Measurements from ENCODE around the gene C2orf78. TPM values are rescaled to one million over a fixed set of nuclear protein-coding genes. Genes with fewer than 3 reads are reported as not detected.
"Not testable (repeated sequence)": the region's sequence is repeated elsewhere in the genome, so short reads cannot be mapped to it uniquely, and the experiment has no call there.

Gene C2orf78
- polyA plus RNA-seq, 2 donors, result not detected

- H3K9me3 ChIP-seq (ENCODE audit: control insufficient read depth in 2 of 2, insufficient read depth in 1 of 2, low read depth in 1 of 2, low read length in 1 of 2), result no peaks in the 10 kb centered on the region
- no peaks in the 10 kb centered on the region for H3K27me3 ChIP-seq (ENCODE audit: control insufficient read depth in 1 of 2, insufficient read depth in 2 of 2, low read length in 2 of 2)
- whole genome bisulfite sequencing, 2 donors, result 60 to 70% methylated on average over 8 of the region's 8 CpGs
- peak overlapping the region in 1 of 2 donors; percentile 26 for H3K4me3 ChIP-seq (ENCODE audit: low read depth in 1 of 2, low read length in 2 of 2)
- H3K4me1 ChIP-seq (ENCODE audit: control insufficient read depth in 2 of 2, insufficient read depth in 2 of 2, low read length in 1 of 2), result peaks cover 0 to 3% of the 10 kb centered on the region in 2 donors
- peaks cover 4 to 6% of the 10 kb centered on the region in 2 donors for H3K36me3 ChIP-seq (ENCODE audit: control insufficient read depth in 2 of 2, insufficient read depth in 2 of 2, low read length in 1 of 2)
- peak overlapping the region; percentile 47 to 72 for H3K27ac ChIP-seq (ENCODE audit: low read depth in 2 of 2, low read length in 1 of 2)
These were observed 7.0 kb upstream of the C2orf78 start for GRCh38 chr2:73776869-73777519.

- 63 to 64% methylated on average over 18 of the region's 18 CpGs for WGBS, 2 donors
- not testable (repeated sequence) for H3K4me1 ChIP-seq (ENCODE audit: control insufficient read depth in 2 of 2, insufficient read depth in 2 of 2, low read length in 1 of 2); H3K36me3 ChIP-seq (ENCODE audit: control insufficient read depth in 2 of 2, insufficient read depth in 2 of 2, low read length in 1 of 2); H3K9me3 ChIP-seq (ENCODE audit: control insufficient read depth in 2 of 2, insufficient read depth in 1 of 2, low read depth in 1 of 2, low read length in 1 of 2); H3K27me3 ChIP-seq (ENCODE audit: control insufficient read depth in 1 of 2, insufficient read depth in 2 of 2, low read length in 2 of 2)
- peak overlapping the region; percentile 88 to 94 for H3K27ac ChIP-seq (ENCODE audit: low read depth in 2 of 2, low read length in 1 of 2)
- peak overlapping the region; percentile 88 to 94 for H3K4me3 ChIP-seq (ENCODE audit: low read depth in 1 of 2, low read length in 2 of 2)
These were observed 5.0 kb upstream of the C2orf78 start for GRCh38 chr2:73778867-73779466.

GRCh38 chr2:73779467-73780236 is 4.3 kb upstream of the C2orf78 start, which contains the start of gene DUSP11:
DUSP11 (minus strand) TSS chr2:73780103; CDS start chr2:73779974, 129 bp downstream.
- peak within 1 kb of the TSS; percentile 88 to 94 for H3K27ac ChIP-seq (ENCODE audit: low read depth in 2 of 2, low read length in 1 of 2)
- 0 to 1% methylated on average over 40 of the region's 40 CpGs for WGBS, 2 donors
- H3K36me3 ChIP-seq (ENCODE audit: control insufficient read depth in 2 of 2, insufficient read depth in 2 of 2, low read length in 1 of 2), result peaks cover 0 to 3% of the 10 kb centered on the region in 2 donors
- peaks cover 0 to 3% of the 10 kb centered on the region in 2 donors for H3K4me1 ChIP-seq (ENCODE audit: control insufficient read depth in 2 of 2, insufficient read depth in 2 of 2, low read length in 1 of 2)
- H3K27me3 ChIP-seq (ENCODE audit: control insufficient read depth in 1 of 2, insufficient read depth in 2 of 2, low read length in 2 of 2), result no peaks in the 10 kb centered on the region
- H3K9me3 ChIP-seq (ENCODE audit: control insufficient read depth in 2 of 2, insufficient read depth in 1 of 2, low read depth in 1 of 2, low read length in 1 of 2), result no peaks in the 10 kb centered on the region
- H3K4me3 ChIP-seq (ENCODE audit: low read depth in 1 of 2, low read length in 2 of 2), result peak within 1 kb of the TSS; percentile 88 to 94

- WGBS, 2 donors, result 3 to 4% methylated on average over 7 of the region's 7 CpGs
- H3K27ac ChIP-seq (ENCODE audit: low read depth in 2 of 2, low read length in 1 of 2), result no peak overlapping the region
These were observed 3.8 kb upstream of the C2orf78 start for GRCh38 chr2:73780237-73780582.

GRCh38 chr2:73783402-73783801 is 581 bp upstream of the C2orf78 start:
- H3K4me1 ChIP-seq (ENCODE audit: control insufficient read depth in 2 of 2, insufficient read depth in 2 of 2, low read length in 1 of 2); H3K27ac ChIP-seq (ENCODE audit: low read depth in 2 of 2, low read length in 1 of 2); H3K4me3 ChIP-seq (ENCODE audit: low read depth in 1 of 2, low read length in 2 of 2); H3K27me3 ChIP-seq (ENCODE audit: control insufficient read depth in 1 of 2, insufficient read depth in 2 of 2, low read length in 2 of 2); H3K36me3 ChIP-seq (ENCODE audit: control insufficient read depth in 2 of 2, insufficient read depth in 2 of 2, low read length in 1 of 2); H3K9me3 ChIP-seq (ENCODE audit: control insufficient read depth in 2 of 2, insufficient read depth in 1 of 2, low read depth in 1 of 2, low read length in 1 of 2): not testable (repeated sequence)
- WGBS, 2 donors, result 74 to 75% methylated on average over 15 of the region's 15 CpGs

More at GRCh38 chr2:73780237-73780582, 3.8 kb upstream of the C2orf78 start:
- H3K27me3 ChIP-seq (ENCODE audit: control insufficient read depth in 1 of 2, insufficient read depth in 2 of 2, low read length in 2 of 2), result no peaks in the 10 kb centered on the region
- H3K36me3 ChIP-seq (ENCODE audit: control insufficient read depth in 2 of 2, insufficient read depth in 2 of 2, low read length in 1 of 2), result peaks cover 0 to 3% of the 10 kb centered on the region in 2 donors
- H3K4me3 ChIP-seq (ENCODE audit: low read depth in 1 of 2, low read length in 2 of 2), result peak overlapping the region; percentile 88 to 94
- H3K9me3 ChIP-seq (ENCODE audit: control insufficient read depth in 2 of 2, insufficient read depth in 1 of 2, low read depth in 1 of 2, low read length in 1 of 2), result no peaks in the 10 kb centered on the region
- H3K4me1 ChIP-seq (ENCODE audit: control insufficient read depth in 2 of 2, insufficient read depth in 2 of 2, low read length in 1 of 2), result peaks cover 0 to 3% of the 10 kb centered on the region in 2 donors

GRCh38 chr2:73811878-73812277 is 27.9 kb downstream of the C2orf78 start:
- Histone ChIP-seq H3K36me3 (ENCODE audit: control insufficient read depth in 2 of 2, insufficient read depth in 2 of 2, low read length in 1 of 2) (no peaks in the 10 kb centered on the region), H3K4me1 (ENCODE audit: control insufficient read depth in 2 of 2, insufficient read depth in 2 of 2, low read length in 1 of 2) (no peaks in the 10 kb centered on the region), H3K4me3 (ENCODE audit: low read depth in 1 of 2, low read length in 2 of 2) (no peak overlapping the region), H3K27me3 (ENCODE audit: control insufficient read depth in 1 of 2, insufficient read depth in 2 of 2, low read length in 2 of 2) (no peaks in the 10 kb centered on the region), H3K27ac (ENCODE audit: low read depth in 2 of 2, low read length in 1 of 2) (no peak overlapping the region), H3K9me3 (ENCODE audit: control insufficient read depth in 2 of 2, insufficient read depth in 1 of 2, low read depth in 1 of 2, low read length in 1 of 2) (no peaks in the 10 kb centered on the region)

GRCh38 chr2:73812635-73813034 is 28.7 kb downstream of the C2orf78 start:
- H3K36me3 ChIP-seq (ENCODE audit: control insufficient read depth in 2 of 2, insufficient read depth in 2 of 2, low read length in 1 of 2), result no peaks in the 10 kb centered on the region
- H3K4me3 ChIP-seq (ENCODE audit: low read depth in 1 of 2, low read length in 2 of 2), result no peak overlapping the region
- no peaks in the 10 kb centered on the region for H3K27me3 ChIP-seq (ENCODE audit: control insufficient read depth in 1 of 2, insufficient read depth in 2 of 2, low read length in 2 of 2)
- no peaks in the 10 kb centered on the region for H3K9me3 ChIP-seq (ENCODE audit: control insufficient read depth in 2 of 2, insufficient read depth in 1 of 2, low read depth in 1 of 2, low read length in 1 of 2)
- H3K4me1 ChIP-seq (ENCODE audit: control insufficient read depth in 2 of 2, insufficient read depth in 2 of 2, low read length in 1 of 2), result no peaks in the 10 kb centered on the region
- H3K27ac ChIP-seq (ENCODE audit: low read depth in 2 of 2, low read length in 1 of 2), result no peak overlapping the region

GRCh38 chr2:73818296-73818695 is 34.3 kb downstream of the C2orf78 start:
- Histone ChIP-seq H3K27me3 (ENCODE audit: control insufficient read depth in 1 of 2, insufficient read depth in 2 of 2, low read length in 2 of 2) (no peaks in the 10 kb centered on the region), H3K4me3 (ENCODE audit: low read depth in 1 of 2, low read length in 2 of 2) (no peak overlapping the region), H3K9me3 (ENCODE audit: control insufficient read depth in 2 of 2, insufficient read depth in 1 of 2, low read depth in 1 of 2, low read length in 1 of 2) (no peaks in the 10 kb centered on the region), H3K4me1 (ENCODE audit: control insufficient read depth in 2 of 2, insufficient read depth in 2 of 2, low read length in 1 of 2) (no peaks in the 10 kb centered on the region), H3K27ac (ENCODE audit: low read depth in 2 of 2, low read length in 1 of 2) (no peak overlapping the region), H3K36me3 (ENCODE audit: control insufficient read depth in 2 of 2, insufficient read depth in 2 of 2, low read length in 1 of 2) (no peaks in the 10 kb centered on the region)
- 79 to 84% methylated on average over 18 of the region's 18 CpGs for WGBS, 2 donors

GRCh38 chr2:73821227-73821626 is 37.2 kb downstream of the C2orf78 start:
- Histone ChIP-seq H3K4me3 (ENCODE audit: low read depth in 1 of 2, low read length in 2 of 2) (no peak overlapping the region), H3K27me3 (ENCODE audit: control insufficient read depth in 1 of 2, insufficient read depth in 2 of 2, low read length in 2 of 2) (no peaks in the 10 kb centered on the region), H3K36me3 (ENCODE audit: control insufficient read depth in 2 of 2, insufficient read depth in 2 of 2, low read length in 1 of 2) (no peaks in the 10 kb centered on the region), H3K9me3 (ENCODE audit: control insufficient read depth in 2 of 2, insufficient read depth in 1 of 2, low read depth in 1 of 2, low read length in 1 of 2) (no peaks in the 10 kb centered on the region), H3K27ac (ENCODE audit: low read depth in 2 of 2, low read length in 1 of 2) (no peak overlapping the region), H3K4me1 (ENCODE audit: control insufficient read depth in 2 of 2, insufficient read depth in 2 of 2, low read length in 1 of 2) (no peaks in the 10 kb centered on the region)
- 21 to 31% methylated on average over 2 of the region's 2 CpGs for WGBS, 2 donors

All from esophagus (tissue), 2 donors.